Measurements from ENCODE around the gene ALK. TPM values are rescaled to one million over a fixed set of nuclear protein-coding genes. Genes with fewer than 3 reads are reported as not detected.
A peak's percentile ranks its signal among the peaks of the same experiment; 100 is the strongest.

The ALK gene
- polyA plus RNA-seq, 4 donors: 0.04 to 0.98 TPM; not detected in 2

DNA sequence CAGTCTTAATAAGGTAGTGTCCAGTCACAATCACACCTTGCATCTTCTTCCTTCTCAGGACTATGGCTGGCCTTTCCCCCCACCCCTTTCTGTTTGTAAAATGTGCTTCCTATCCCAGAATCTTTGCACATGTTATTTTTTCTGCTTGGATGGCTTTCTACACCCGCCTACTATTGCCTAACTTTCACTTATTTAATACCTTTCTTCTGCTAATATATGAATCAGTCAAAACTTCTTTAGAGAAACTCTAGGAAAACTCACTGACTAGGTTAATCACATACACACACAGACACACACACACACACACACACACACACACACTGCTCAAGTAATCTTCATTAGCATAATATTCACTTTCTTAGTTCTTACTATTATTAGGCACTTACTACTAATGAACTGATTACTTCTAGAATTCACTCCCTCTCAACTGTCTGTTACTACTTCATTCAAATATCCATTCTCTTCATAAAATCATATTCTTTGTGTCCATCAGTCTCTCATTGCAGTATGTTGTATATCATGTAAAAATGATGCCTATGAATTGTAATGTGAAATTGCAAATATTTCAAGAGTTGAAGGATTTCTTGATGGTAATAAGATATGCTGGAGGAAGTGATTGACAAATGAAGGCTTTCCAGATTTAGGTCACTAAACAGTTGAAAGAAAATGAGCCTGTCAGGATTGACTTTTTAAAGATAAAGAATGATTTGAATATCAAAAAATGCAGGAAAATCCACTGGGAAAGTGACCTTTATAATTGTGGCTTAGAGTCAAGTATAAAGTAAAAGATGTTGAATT is 754.9 kb downstream of the ALK start:
- Histone ChIP-seq H3K9me3 (ENCODE audit: control insufficient read depth in 2 of 2, insufficient read depth in 1 of 2, low read depth in 1 of 2, low read length in 1 of 2) (no peaks in the 10 kb centered on the region), H3K36me3 (ENCODE audit: control insufficient read depth in 3 of 3, insufficient read depth in 2 of 3, low read depth in 1 of 3, low read length in 3 of 3) (peaks cover 0 to 2% (median 0%) of the 10 kb centered on the region in 3 donors), H3K27ac (ENCODE audit: low read depth in 1 of 3, low read length in 2 of 3) (no peak overlapping the region), H3K4me1 (ENCODE audit: control insufficient read depth in 3 of 3, insufficient read depth in 2 of 3, low read depth in 1 of 3, low read length in 2 of 3) (no peaks in the 10 kb centered on the region), H3K4me3 (ENCODE audit: low read depth in 1 of 3, low read length in 3 of 3) (no peak overlapping the region), H3K27me3 (ENCODE audit: control insufficient read depth in 3 of 3, insufficient read depth in 3 of 3, low read length in 3 of 3) (peaks cover 0 to 2% (median 0%) of the 10 kb centered on the region in 3 donors)
- no peak for DNase-seq
- 74 to 86% (median 79%) methylated on average over 1 of the region's 1 CpG for WGBS, 3 donors
- no peak for FAIRE-seq

DNA sequence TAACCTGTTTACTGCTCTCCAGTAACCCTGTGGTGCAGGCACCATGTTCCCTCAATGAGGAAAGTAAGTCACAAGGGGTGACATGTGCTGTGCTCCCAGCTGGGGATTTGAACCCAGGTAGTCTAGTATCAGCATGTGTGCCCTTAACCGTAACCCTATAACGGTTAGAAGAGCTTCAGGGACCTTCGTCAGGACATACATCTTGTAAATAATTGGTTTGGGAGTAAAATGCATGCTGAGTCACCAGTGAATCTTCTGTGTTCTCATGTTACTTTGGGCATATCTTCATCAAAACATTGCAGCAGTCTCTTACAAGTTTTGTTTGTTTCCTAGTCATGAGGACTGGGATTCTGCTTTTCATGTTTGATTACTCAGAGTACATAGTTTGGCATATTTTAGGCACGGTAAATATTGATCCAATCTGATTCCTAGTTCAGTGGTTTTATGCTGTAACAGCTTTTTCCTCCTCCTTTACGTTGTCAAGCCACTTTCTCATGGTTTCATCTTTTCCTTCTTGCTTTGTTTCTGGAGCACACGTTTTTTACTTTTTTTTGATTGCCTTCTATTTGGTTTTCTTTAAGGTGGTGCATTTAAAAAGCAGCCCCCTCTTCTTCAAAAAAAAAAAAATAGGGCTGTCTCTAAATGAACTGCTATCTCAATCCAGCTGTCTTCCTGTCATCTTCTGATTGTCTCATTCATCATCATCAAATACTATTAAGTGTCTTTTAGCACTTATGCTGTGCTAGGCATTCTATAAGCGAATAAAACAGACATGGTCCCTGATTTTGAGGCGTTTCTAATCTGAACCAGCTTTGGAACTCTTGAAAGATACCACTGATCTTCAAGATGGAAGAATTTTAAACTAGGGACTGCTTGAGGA is 755.8 kb downstream of the ALK start:
- Histone ChIP-seq H3K9me3 (ENCODE audit: control insufficient read depth in 2 of 2, insufficient read depth in 1 of 2, low read depth in 1 of 2, low read length in 1 of 2) (no peaks in the 10 kb centered on the region), H3K27ac (ENCODE audit: low read depth in 1 of 3, low read length in 2 of 3) (no peak overlapping the region), H3K36me3 (ENCODE audit: control insufficient read depth in 3 of 3, insufficient read depth in 2 of 3, low read depth in 1 of 3, low read length in 3 of 3) (peaks cover 0 to 2% (median 0%) of the 10 kb centered on the region in 3 donors), H3K27me3 (ENCODE audit: control insufficient read depth in 3 of 3, insufficient read depth in 3 of 3, low read length in 3 of 3) (peaks cover 0 to 2% (median 0%) of the 10 kb centered on the region in 3 donors), H3K4me1 (ENCODE audit: control insufficient read depth in 3 of 3, insufficient read depth in 2 of 3, low read depth in 1 of 3, low read length in 2 of 3) (no peaks in the 10 kb centered on the region), H3K4me3 (ENCODE audit: low read depth in 1 of 3, low read length in 3 of 3) (no peak overlapping the region)
- FAIRE-seq: no peak
- 52 to 65% (median 57%) methylated on average over 8 of the region's 8 CpGs for WGBS, 3 donors
- no peak for DNase-seq

DNA sequence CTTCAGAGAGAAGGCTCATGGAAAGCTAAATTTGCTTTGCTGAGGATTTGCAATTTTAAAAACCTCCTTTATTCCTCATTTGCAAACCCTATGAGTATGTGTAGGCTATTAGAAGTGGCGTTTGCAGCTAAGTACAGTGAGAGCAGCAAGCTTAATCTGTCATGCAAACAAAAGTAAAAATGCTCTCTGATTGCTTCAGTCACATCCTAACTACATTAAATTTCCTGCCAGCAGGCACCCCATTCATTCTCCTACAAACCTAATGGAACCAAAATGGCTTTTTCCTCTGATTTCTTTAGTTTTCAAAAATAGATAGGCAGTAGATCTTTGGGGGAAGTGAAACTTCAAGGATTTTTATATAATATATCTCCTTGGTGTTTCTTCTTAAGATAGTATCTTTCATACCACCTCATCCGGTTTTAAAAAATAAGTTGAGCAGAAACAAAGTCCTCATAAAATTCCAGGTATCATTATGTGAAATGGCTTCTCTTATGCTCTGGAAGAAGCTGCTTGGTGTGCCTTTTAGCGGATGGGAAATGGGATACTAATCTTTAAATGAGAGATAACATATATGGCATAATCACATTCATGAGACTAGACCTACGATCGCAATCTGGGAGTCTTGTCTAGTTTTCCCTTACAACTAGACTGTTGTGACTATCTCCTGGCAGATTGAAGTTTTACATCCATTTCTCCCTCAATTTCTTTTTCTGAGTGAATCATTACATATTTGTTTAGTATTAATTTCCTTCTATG is 757.1 kb downstream of the ALK start:
- FAIRE-seq: no peak

DNA sequence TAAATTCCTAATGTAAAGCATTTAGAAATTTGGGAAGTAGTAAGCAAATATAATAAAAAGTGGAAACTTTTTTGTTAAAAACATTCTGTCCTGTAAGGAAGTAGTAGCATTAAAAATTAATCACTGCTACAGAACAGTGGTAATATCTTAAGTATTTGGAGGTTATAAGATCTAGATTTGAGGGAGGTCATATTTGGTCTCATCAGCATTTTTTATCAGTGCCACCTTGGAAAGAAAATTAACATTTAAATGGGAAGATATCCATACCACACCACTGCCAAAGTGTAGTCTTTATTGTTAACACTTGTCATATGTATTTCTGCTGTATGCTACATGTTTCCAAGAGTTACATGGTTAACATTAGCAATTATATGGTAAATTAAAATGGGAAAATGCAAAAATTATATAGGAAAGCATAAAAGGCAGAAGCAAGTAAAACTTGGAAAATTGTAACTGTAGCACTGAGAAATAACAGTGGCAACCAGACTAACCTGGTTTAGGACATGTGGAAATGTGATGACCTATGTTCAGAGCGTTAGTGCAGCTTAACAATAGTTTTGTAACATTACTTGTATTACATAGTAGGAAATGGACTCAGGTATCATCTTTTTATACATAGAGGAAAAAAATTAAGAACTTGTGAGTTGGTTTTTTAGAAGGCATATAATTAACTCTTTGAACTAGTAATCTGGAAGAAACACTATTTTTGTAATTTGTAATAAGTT is 759.0 kb downstream of the ALK start:
- Histone ChIP-seq H3K4me3 (ENCODE audit: low read depth in 1 of 3, low read length in 3 of 3) (no peak overlapping the region), H3K27ac (ENCODE audit: low read depth in 1 of 3, low read length in 2 of 3) (no peak overlapping the region), H3K36me3 (ENCODE audit: control insufficient read depth in 3 of 3, insufficient read depth in 2 of 3, low read depth in 1 of 3, low read length in 3 of 3) (peaks cover 0 to 2% (median 2%) of the 10 kb centered on the region in 3 donors), H3K27me3 (ENCODE audit: control insufficient read depth in 3 of 3, insufficient read depth in 3 of 3, low read length in 3 of 3) (peaks cover 0 to 2% (median 0%) of the 10 kb centered on the region in 3 donors), H3K4me1 (ENCODE audit: control insufficient read depth in 3 of 3, insufficient read depth in 2 of 3, low read depth in 1 of 3, low read length in 2 of 3) (no peaks in the 10 kb centered on the region), H3K9me3 (ENCODE audit: control insufficient read depth in 2 of 2, insufficient read depth in 1 of 2, low read depth in 1 of 2, low read length in 1 of 2) (no peaks in the 10 kb centered on the region)
- 49 to 92% (median 70%) methylated on average over 1 of the region's 1 CpG for WGBS, 3 donors
- DNase-seq: no peak
- peak; percentile 10 for FAIRE-seq

More for the DNA sequence above, 757.1 kb downstream of the ALK start:
- DNase-seq: no peak
- Histone ChIP-seq H3K9me3 (ENCODE audit: control insufficient read depth in 2 of 2, insufficient read depth in 1 of 2, low read depth in 1 of 2, low read length in 1 of 2) (no peaks in the 10 kb centered on the region), H3K36me3 (ENCODE audit: control insufficient read depth in 3 of 3, insufficient read depth in 2 of 3, low read depth in 1 of 3, low read length in 3 of 3) (peaks cover 0 to 2% (median 0%) of the 10 kb centered on the region in 3 donors), H3K4me1 (ENCODE audit: control insufficient read depth in 3 of 3, insufficient read depth in 2 of 3, low read depth in 1 of 3, low read length in 2 of 3) (no peaks in the 10 kb centered on the region), H3K4me3 (ENCODE audit: low read depth in 1 of 3, low read length in 3 of 3) (no peak overlapping the region), H3K27me3 (ENCODE audit: control insufficient read depth in 3 of 3, insufficient read depth in 3 of 3, low read length in 3 of 3) (peaks cover 0 to 2% (median 0%) of the 10 kb centered on the region in 3 donors), H3K27ac (ENCODE audit: low read depth in 1 of 3, low read length in 2 of 3) (no peak overlapping the region)
- WGBS, 3 donors: 75 to 85% (median 81%) methylated on average over 5 of the region's 5 CpGs

DNA sequence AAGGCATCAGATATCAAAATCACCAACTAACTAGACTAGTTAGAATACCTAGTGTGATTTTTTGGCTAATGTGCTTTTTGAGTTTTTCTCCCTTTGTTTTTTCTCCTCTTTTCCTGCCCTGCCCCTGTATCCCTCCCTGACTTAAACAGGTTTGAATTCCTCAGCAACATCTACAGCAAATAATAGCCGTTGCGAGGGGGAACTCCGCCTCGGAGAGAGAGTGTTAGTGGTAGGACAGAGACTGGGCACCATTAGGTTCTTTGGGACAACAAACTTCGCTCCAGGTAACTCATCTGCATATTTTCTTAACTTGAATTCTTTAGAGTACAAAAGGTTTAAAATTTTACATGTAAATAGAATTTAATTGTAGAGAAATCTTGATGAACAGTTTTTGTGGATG is 761.2 kb downstream of the ALK start:
- Histone ChIP-seq H3K9me3 (ENCODE audit: control insufficient read depth in 2 of 2, insufficient read depth in 1 of 2, low read depth in 1 of 2, low read length in 1 of 2) (no peaks in the 10 kb centered on the region), H3K27me3 (ENCODE audit: control insufficient read depth in 3 of 3, insufficient read depth in 3 of 3, low read length in 3 of 3) (peaks cover 0 to under 1% (median 0%) of the 10 kb centered on the region in 3 donors), H3K4me1 (ENCODE audit: control insufficient read depth in 3 of 3, insufficient read depth in 2 of 3, low read depth in 1 of 3, low read length in 2 of 3) (no peaks in the 10 kb centered on the region), H3K27ac (ENCODE audit: low read depth in 1 of 3, low read length in 2 of 3) (no peak overlapping the region), H3K36me3 (ENCODE audit: control insufficient read depth in 3 of 3, insufficient read depth in 2 of 3, low read depth in 1 of 3, low read length in 3 of 3) (peaks cover 0 to 5% (median 2%) of the 10 kb centered on the region in 3 donors), H3K4me3 (ENCODE audit: low read depth in 1 of 3, low read length in 3 of 3) (no peak overlapping the region)
- 79 to 88% (median 80%) methylated on average over 5 of the region's 5 CpGs for WGBS, 3 donors
- DNase-seq: no peak
- FAIRE-seq: no peak

DNA sequence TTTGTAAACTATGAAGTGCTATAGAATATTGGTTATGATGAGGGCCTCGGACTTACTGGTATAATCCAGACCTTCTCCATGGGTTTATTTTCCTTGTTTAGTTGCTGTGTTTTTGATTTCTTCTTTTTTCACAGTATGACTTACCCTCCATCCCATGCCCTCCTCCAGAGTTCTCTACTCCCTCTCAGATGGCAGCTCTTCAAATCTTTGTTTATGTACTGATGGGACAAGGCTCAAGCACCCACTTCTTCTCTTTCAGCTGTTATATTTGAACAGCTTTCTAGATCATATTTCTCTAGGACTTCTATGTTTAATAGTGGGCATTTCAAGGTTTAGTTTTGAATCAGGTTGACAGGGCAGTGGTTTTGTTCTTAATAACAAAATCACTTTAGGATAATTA is 762.3 kb downstream of the ALK start:
- Histone ChIP-seq H3K27me3 (ENCODE audit: control insufficient read depth in 3 of 3, insufficient read depth in 3 of 3, low read length in 3 of 3) (no peaks in the 10 kb centered on the region), H3K27ac (ENCODE audit: low read depth in 1 of 3, low read length in 2 of 3) (no peak overlapping the region), H3K9me3 (ENCODE audit: control insufficient read depth in 2 of 2, insufficient read depth in 1 of 2, low read depth in 1 of 2, low read length in 1 of 2) (no peaks in the 10 kb centered on the region), H3K4me1 (ENCODE audit: control insufficient read depth in 3 of 3, insufficient read depth in 2 of 3, low read depth in 1 of 3, low read length in 2 of 3) (no peaks in the 10 kb centered on the region), H3K36me3 (ENCODE audit: control insufficient read depth in 3 of 3, insufficient read depth in 2 of 3, low read depth in 1 of 3, low read length in 3 of 3) (peaks cover 0 to 5% (median 2%) of the 10 kb centered on the region in 3 donors), H3K4me3 (ENCODE audit: low read depth in 1 of 3, low read length in 3 of 3) (no peak overlapping the region)
- 48 to 84% (median 65%) methylated on average over 1 of the region's 1 CpG for WGBS, 3 donors
- no peak for DNase-seq
- no peak for FAIRE-seq

DNA sequence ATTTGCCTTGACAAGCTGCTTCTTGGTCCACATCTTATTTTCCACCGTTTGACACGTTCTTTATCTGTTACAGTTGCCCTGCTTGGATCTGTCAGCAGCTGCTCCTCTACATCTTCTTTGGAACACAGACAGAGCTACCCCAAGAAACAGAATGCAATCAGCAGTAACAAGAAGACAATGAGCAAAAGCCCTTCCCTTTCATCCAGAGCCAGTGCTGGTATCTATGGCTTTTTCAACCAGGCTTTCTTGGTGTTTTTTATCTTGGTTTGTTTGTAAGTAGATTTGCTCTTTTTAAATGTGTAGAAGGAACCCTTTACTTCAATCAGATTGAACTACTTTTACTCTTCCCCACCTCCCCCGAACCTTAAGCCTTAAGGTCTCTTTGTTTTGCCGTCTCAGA is 764.3 kb downstream of the ALK start:
- Histone ChIP-seq H3K4me3 (ENCODE audit: low read depth in 1 of 3, low read length in 3 of 3) (no peak overlapping the region), H3K27me3 (ENCODE audit: control insufficient read depth in 3 of 3, insufficient read depth in 3 of 3, low read length in 3 of 3) (no peaks in the 10 kb centered on the region), H3K9me3 (ENCODE audit: control insufficient read depth in 2 of 2, insufficient read depth in 1 of 2, low read depth in 1 of 2, low read length in 1 of 2) (no peaks in the 10 kb centered on the region), H3K36me3 (ENCODE audit: control insufficient read depth in 3 of 3, insufficient read depth in 2 of 3, low read depth in 1 of 3, low read length in 3 of 3) (peaks cover 0 to 5% (median 0%) of the 10 kb centered on the region in 3 donors), H3K4me1 (ENCODE audit: control insufficient read depth in 3 of 3, insufficient read depth in 2 of 3, low read depth in 1 of 3, low read length in 2 of 3) (no peaks in the 10 kb centered on the region), H3K27ac (ENCODE audit: low read depth in 1 of 3, low read length in 2 of 3) (no peak overlapping the region)
- FAIRE-seq (no peak), DNase-seq (no peak)
- 59 to 63% (median 62%) methylated on average over 4 of the region's 4 CpGs for WGBS, 3 donors
